ENCODE data around the gene KCTD19.

Gene KCTD19

GRCh38 chr16:67245186-67245585 lies 81.4 kb downstream of the KCTD19 start:
- peak overlapping the region; percentile 72 for H3K4me3 ChIP-seq (ENCODE audit: low read depth, low read length)
- TF ChIP-seq CTCF (IDR thresholded peaks at IDR 0.05; ENCODE audit: low read depth, low read length), result no peak

GRCh38 chr16:67244387-67245185 lies 82.0 kb downstream of the KCTD19 start:
- H3K4me3 ChIP-seq (ENCODE audit: low read depth, low read length), result peak overlapping the region; percentile 3; the same call in 1 of the 2 replicates
- no peak for TF ChIP-seq CTCF (IDR thresholded peaks at IDR 0.05; ENCODE audit: low read depth, low read length)

- no peak for TF ChIP-seq CTCF (IDR thresholded peaks at IDR 0.05; ENCODE audit: low read depth, low read length)
- H3K4me3 ChIP-seq (ENCODE audit: low read depth, low read length), result no peak overlapping the region
Observed at GRCh38 chr16:67243481-67243880, 83.1 kb downstream of the KCTD19 start.

- no peak overlapping the region for H3K4me3 ChIP-seq (ENCODE audit: low read depth, low read length)
- no peak for TF ChIP-seq CTCF (IDR thresholded peaks at IDR 0.05; ENCODE audit: low read depth, low read length)
Observed at GRCh38 chr16:67242138-67242730, 84.3 kb downstream of the KCTD19 start.

GRCh38 chr16:67241008-67241900 lies 85.3 kb downstream of the KCTD19 start:
- no peak overlapping the region for H3K4me3 ChIP-seq (ENCODE audit: low read depth, low read length)
- TF ChIP-seq CTCF (IDR thresholded peaks at IDR 0.05; ENCODE audit: low read depth, low read length), result no peak

- H3K4me3 ChIP-seq (ENCODE audit: low read depth, low read length), result no peak overlapping the region
- TF ChIP-seq CTCF (IDR thresholded peaks at IDR 0.05; ENCODE audit: low read depth, low read length), result no peak
Observed at GRCh38 chr16:67240506-67240905, 86.0 kb downstream of the KCTD19 start.
